ENCODE data around the gene SMARCAL1. TPM values are rescaled to one million over a fixed set of nuclear protein-coding genes. Genes with fewer than 3 reads are reported as not detected.

SMARCAL1 gene
- total RNA-seq, 6 experiments from 2014 or later, result 6.1 to 11.0 (median 7.9) TPM

GRCh38 chr2:216478791-216479190, 66.5 kb downstream of the SMARCAL1 start:
- no peaks in the 10 kb centered on the region for H3K9me3 ChIP-seq
- no peak for TF ChIP-seq CTCF (IDR thresholded peaks at IDR 0.05)
- no peak for TF ChIP-seq POLR2A (IDR thresholded peaks at IDR 0.05)
- H3K27ac ChIP-seq, result no peak overlapping the region
- no peaks in the 10 kb centered on the region for H3K27me3 ChIP-seq
- no peaks in the 10 kb centered on the region for H3K4me1 ChIP-seq
- ATAC-seq, result no peak
- intact Hi-C loops (cut with DNase I), result no loop called here
- no peak for DNase-seq
- H3K36me3 ChIP-seq, result peaks cover 0 to 13% (median 0%) of the 10 kb centered on the region in 4 donors
- no peak overlapping the region for H3K4me3 ChIP-seq
- no CpG with 5 or more reads among the region's 1 CpG for WGBS (ENCODE audit: insufficient coverage, low coverage, low lambda C conversion rate, missing lambda C conversion rate)

GRCh38 chr2:216480221-216480620, 67.9 kb downstream of the SMARCAL1 start:
- intact Hi-C loops (cut with DNase I), result no loop called here

GRCh38 chr2:216482640-216483039, 70.4 kb downstream of the SMARCAL1 start:
- H3K9me3 ChIP-seq, result no peaks in the 10 kb centered on the region
- no peaks in the 10 kb centered on the region for H3K27me3 ChIP-seq
- whole genome bisulfite sequencing (ENCODE audit: insufficient coverage, low coverage, low lambda C conversion rate, missing lambda C conversion rate), result 81% methylated on average over 2 of the region's 2 CpGs
- no peak overlapping the region for H3K4me3 ChIP-seq
- H3K27ac ChIP-seq, result no peak overlapping the region
- DNase-seq (no peak), ATAC-seq (no peak)
- H3K4me1 ChIP-seq, result no peaks in the 10 kb centered on the region
- no peak for TF ChIP-seq CTCF (IDR thresholded peaks at IDR 0.05)
- no peak for TF ChIP-seq POLR2A (IDR thresholded peaks at IDR 0.05)
- intact Hi-C loops (cut with DNase I), result no loop called here
- peaks cover 0 to 13% (median 0%) of the 10 kb centered on the region in 4 donors for H3K36me3 ChIP-seq

More at GRCh38 chr2:216480221-216480620, 67.9 kb downstream of the SMARCAL1 start:
- 84% methylated on average over 3 of the region's 3 CpGs for WGBS (ENCODE audit: insufficient coverage, low coverage, low lambda C conversion rate, missing lambda C conversion rate)
- Histone ChIP-seq H3K4me1 (no peaks in the 10 kb centered on the region), H3K36me3 (peaks cover 0 to 13% (median 0%) of the 10 kb centered on the region in 4 donors), H3K4me3 (no peak overlapping the region), H3K27me3 (no peaks in the 10 kb centered on the region), H3K9me3 (no peaks in the 10 kb centered on the region), H3K27ac (no peak overlapping the region)
- no peak for TF ChIP-seq CTCF (IDR thresholded peaks at IDR 0.05)
- no peak for TF ChIP-seq POLR2A (IDR thresholded peaks at IDR 0.05)
- no peak for ATAC-seq
- DNase-seq, result no peak

GRCh38 chr2:216485237-216485636, 73.0 kb downstream of the SMARCAL1 start:
- Histone ChIP-seq H3K27me3 (no peaks in the 10 kb centered on the region), H3K4me1 (no peaks in the 10 kb centered on the region), H3K9me3 (no peaks in the 10 kb centered on the region), H3K27ac (no peak overlapping the region), H3K36me3 (peaks cover 0 to 8% (median 0%) of the 10 kb centered on the region in 4 donors), H3K4me3 (no peak overlapping the region)
- TF ChIP-seq POLR2A (IDR thresholded peaks at IDR 0.05) (no peak), CTCF (IDR thresholded peaks at IDR 0.05) (no peak)
- ATAC-seq (peak in 2 of 4 donors; percentile 7 to 11), DNase-seq (no peak)
- WGBS (ENCODE audit: insufficient coverage, low coverage, low lambda C conversion rate, missing lambda C conversion rate), result no CpG with 5 or more reads among the region's 3 CpGs
- intact Hi-C loops (cut with DNase I), result no loop called here

- no peak for TF ChIP-seq CTCF (IDR thresholded peaks at IDR 0.05)
- no peak for TF ChIP-seq POLR2A (IDR thresholded peaks at IDR 0.05)
- Histone ChIP-seq H3K36me3 (peaks cover 0 to 8% (median 0%) of the 10 kb centered on the region in 4 donors), H3K27me3 (no peaks in the 10 kb centered on the region), H3K4me1 (no peaks in the 10 kb centered on the region), H3K9me3 (no peaks in the 10 kb centered on the region), H3K4me3 (no peak overlapping the region), H3K27ac (no peak overlapping the region)
- DNase-seq, result no peak
- intact Hi-C loops (cut with DNase I), result no loop called here
- ATAC-seq, result peak in 3 of 4 donors; percentile 10 to 45 (median 40)
- 59% methylated on average over 4 of the region's 5 CpGs for WGBS (ENCODE audit: insufficient coverage, low coverage, low lambda C conversion rate, missing lambda C conversion rate)
These were observed 73.5 kb downstream of the SMARCAL1 start for GRCh38 chr2:216485745-216486144.

All from right lobe of liver (tissue), 6 donors.